Cardiac fibroblast (primary cell): ENCODE results near the gene SEC23A.
"Not testable (repeated sequence)": the region's sequence is repeated elsewhere in the genome, so short reads cannot be mapped to it uniquely, and the experiment has no call there.

Experiments used
- DNase-seq, 2 donors: peaks; one replicate each; pipeline versions ENCODE4 v3.0.0 to v3.0.0-alpha.2; 2010; ENCODE audit warnings: low read depth in 2 of 2
- H3K4me3 ChIP-seq, 2 donors: replicated peaks in 1 of 2; 1 replicate in 1 of 2; 2 replicates in 1 of 2; pipeline ENCODE4 v1.5.1; 2011; ENCODE audit warnings: low read depth in 2 of 2, low read length in 2 of 2, mild to moderate bottlenecking in 2 of 2, moderate library complexity in 1 of 2
- TF ChIP-seq, protein P1 (sequence below): IDR thresholded peaks from one replicate; pipeline ENCODE4 v1.5.1; 2011; ENCODE audit warnings: low read depth, mild to moderate bottlenecking, low read length, inconsistent platforms

SEC23A gene

GRCh38 chr14:39060818-39061437, 42.1 kb downstream of the SEC23A start:
- no peak for DNase-seq
- no peak overlapping the region for H3K4me3 ChIP-seq
- TF ChIP-seq, protein P1, sequence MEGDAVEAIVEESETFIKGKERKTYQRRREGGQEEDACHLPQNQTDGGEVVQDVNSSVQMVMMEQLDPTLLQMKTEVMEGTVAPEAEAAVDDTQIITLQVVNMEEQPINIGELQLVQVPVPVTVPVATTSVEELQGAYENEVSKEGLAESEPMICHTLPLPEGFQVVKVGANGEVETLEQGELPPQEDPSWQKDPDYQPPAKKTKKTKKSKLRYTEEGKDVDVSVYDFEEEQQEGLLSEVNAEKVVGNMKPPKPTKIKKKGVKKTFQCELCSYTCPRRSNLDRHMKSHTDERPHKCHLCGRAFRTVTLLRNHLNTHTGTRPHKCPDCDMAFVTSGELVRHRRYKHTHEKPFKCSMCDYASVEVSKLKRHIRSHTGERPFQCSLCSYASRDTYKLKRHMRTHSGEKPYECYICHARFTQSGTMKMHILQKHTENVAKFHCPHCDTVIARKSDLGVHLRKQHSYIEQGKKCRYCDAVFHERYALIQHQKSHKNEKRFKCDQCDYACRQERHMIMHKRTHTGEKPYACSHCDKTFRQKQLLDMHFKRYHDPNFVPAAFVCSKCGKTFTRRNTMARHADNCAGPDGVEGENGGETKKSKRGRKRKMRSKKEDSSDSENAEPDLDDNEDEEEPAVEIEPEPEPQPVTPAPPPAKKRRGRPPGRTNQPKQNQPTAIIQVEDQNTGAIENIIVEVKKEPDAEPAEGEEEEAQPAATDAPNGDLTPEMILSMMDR: no peak

- TF ChIP-seq, protein P1: no peak
- no peak for DNase-seq
- no peak overlapping the region for H3K4me3 ChIP-seq
These were observed 47.1 kb downstream of the SEC23A start for GRCh38 chr14:39055786-39056474.

DNA sequence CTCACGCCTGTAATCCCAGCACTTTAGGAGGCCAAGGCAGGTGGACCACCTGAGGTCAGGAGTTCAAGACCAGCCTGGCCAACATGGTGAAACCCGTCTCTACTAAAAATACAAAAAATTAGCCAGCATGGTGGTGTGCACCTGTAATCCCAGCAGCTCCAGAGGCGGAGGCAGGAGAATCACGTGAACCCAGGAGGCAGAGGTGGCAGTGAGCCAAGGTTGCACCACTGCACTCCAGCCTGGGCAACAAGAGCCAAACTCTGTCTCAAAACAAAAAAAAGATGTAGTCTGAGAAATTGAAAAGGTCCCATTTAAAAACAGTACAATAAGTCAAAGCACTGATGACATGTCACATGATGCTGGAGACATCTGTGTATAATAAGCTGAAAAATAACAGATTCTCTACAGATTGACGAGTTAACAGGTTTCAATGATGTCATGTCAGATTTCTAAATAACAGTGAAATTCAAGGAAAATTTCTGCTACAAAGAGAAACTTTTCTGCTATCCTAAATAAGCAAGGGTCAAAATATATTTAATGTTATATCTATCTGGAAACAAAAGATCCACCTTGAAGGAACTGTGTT, 50.1 kb downstream of the SEC23A start:
- H3K4me3 ChIP-seq, DNase-seq: not testable (repeated sequence)

DNA sequence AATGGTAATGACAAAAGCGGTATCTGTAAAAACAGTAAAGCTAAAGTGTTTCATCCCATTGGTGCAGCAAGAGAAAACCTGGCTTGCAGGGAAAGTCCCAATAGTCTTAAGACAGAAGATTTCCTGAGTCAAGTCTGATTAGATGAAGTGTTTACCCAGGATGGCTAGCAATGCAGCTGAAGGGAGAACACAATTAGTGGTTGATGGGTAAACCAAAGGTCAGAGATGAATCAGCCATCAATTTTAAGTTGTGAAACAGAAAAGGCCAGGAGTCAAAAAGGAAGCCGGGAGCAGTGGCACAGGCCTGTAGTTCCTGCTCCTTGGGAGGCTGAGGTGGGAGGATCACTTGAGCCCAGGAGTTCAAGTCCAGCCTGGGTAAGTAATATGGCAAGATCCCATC, 52.6 kb downstream of the SEC23A start:
- TF ChIP-seq, protein P1: no peak
- peak; percentile 47 to 85 for DNase-seq
- no peak overlapping the region for H3K4me3 ChIP-seq

- not testable (repeated sequence) for DNase-seq, H3K4me3 ChIP-seq
These were observed 57.1 kb downstream of the SEC23A start for GRCh38 chr14:39045889-39046288.

DNA sequence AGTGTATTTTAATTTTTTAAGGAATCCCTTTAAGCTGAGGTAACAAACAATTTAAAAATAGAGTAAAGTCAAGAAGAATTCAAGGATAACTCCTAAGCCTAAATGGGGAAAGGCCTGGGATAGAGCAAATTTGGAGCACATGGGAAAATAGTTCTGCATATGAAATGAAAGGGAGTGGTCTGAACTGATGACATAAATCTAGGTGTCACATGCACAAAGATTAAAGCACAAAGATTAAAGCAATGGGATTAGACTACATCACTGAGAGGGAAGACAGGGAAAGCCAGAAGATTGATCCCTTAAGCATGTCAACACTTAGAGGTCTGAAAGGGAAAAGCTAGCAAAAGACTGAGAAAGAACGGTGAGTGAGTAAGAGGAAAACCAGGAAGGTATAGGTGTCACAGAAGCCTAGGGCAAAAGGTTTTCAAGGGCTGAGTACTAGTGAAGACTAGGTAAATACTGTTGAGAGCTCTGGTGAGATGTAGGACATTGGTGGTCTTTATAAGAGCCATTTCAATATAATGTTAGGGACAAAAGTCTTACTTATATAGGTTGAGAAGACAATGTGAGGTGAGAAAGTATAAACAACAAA, 59.6 kb downstream of the SEC23A start:
- H3K4me3 ChIP-seq: no peak overlapping the region
- TF ChIP-seq, protein P1: no peak

DNA sequence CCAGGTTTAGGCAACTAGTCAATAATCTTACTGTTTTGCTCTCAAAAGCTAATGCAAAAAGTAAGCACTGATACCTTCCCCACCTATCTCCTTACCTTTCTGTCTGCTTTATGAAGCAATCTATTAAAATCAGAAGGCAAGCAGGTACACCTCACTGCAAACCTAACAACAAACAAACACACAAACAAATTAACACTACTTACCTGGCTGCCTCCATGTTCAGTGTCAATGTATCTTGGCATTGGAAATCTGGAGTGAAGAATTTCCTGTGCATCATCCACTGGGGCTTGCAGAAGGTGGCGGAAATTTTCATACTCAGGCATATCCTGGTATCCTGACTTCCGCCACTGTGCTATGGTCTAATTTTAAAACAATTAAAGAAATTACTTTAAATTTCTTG, 62.5 kb downstream of the SEC23A start:
- TF ChIP-seq, protein P1: no peak
- no peak for DNase-seq
- no peak overlapping the region for H3K4me3 ChIP-seq

More for the DNA sequence above, 59.6 kb downstream of the SEC23A start:
- DNase-seq: no peak
